Measurements from ENCODE around the gene KLHDC8A.

Gene KLHDC8A

GRCh38 chr1:205345761-205346160 is 11.0 kb downstream of the KLHDC8A start:
- DNase-seq: no peak
- TF ChIP-seq, protein P1, sequence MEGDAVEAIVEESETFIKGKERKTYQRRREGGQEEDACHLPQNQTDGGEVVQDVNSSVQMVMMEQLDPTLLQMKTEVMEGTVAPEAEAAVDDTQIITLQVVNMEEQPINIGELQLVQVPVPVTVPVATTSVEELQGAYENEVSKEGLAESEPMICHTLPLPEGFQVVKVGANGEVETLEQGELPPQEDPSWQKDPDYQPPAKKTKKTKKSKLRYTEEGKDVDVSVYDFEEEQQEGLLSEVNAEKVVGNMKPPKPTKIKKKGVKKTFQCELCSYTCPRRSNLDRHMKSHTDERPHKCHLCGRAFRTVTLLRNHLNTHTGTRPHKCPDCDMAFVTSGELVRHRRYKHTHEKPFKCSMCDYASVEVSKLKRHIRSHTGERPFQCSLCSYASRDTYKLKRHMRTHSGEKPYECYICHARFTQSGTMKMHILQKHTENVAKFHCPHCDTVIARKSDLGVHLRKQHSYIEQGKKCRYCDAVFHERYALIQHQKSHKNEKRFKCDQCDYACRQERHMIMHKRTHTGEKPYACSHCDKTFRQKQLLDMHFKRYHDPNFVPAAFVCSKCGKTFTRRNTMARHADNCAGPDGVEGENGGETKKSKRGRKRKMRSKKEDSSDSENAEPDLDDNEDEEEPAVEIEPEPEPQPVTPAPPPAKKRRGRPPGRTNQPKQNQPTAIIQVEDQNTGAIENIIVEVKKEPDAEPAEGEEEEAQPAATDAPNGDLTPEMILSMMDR (IDR thresholded peaks at IDR 0.05; ENCODE audit: low read depth, low read length, missing control alignments): no peak
- in situ Hi-C loops (cut with HindIII; ENCODE audit: low pct_ligation_motif_present, low sequenced_read_pairs): no loop called here
- Histone ChIP-seq H3K27ac (no peak overlapping the region), H3K4me3 (ENCODE audit: low read depth, low read length) (no peak overlapping the region), H3K36me3 (replicated peaks) (no peaks in the 10 kb centered on the region), H3K27me3 (replicated peaks) (peaks cover 48% of the 10 kb centered on the region)

DNA sequence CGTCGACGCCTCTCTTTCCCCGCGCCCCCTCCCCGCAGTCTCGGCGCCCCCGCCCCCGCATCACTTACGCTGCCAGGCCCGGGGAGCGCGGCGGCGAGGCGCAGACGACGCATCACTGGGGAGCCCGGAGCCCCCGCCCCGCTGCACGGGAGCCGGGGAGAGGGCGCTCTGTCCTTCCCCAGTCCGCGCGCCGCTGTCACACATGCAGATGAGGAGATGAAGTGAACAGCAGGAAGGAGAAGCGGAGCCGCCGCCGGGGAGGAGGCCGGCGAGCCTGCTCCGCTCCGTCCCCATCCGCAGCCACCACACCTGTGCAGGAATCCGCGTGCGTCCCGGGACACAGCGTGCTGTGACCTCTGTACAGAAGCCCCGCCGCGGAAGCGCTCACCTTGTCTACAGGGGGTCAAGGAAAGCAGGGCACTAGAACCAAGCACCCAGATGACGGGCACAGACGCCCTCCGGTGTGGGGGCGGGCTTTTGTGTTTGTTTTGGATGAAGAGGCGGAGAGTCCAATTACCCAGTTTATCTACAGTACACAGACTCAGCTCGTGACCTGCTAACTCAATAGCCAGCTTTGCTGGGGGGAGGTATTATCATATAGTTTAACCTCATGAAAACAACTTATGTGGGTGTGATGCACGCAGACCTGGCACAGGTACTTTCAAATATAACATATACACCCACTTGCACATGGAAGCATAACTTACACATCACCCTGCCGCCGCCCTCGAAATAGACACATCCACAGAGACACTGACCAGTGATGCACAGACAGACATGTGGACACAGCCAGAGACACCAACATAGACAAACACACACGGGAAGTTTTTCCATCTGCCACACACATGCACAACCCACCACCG is 12.4 kb downstream of the KLHDC8A start:
- in situ Hi-C loops (cut with HindIII; ENCODE audit: low pct_ligation_motif_present, low sequenced_read_pairs): no loop called here
- H3K27me3 ChIP-seq (replicated peaks): peaks cover 48% of the 10 kb centered on the region
- H3K36me3 ChIP-seq (replicated peaks): no peaks in the 10 kb centered on the region
- no peak for DNase-seq
- no peak overlapping the region for H3K27ac ChIP-seq
- peak overlapping the region; percentile 31 for H3K4me3 ChIP-seq (ENCODE audit: low read depth, low read length)
- TF ChIP-seq, protein P1 (IDR thresholded peaks at IDR 0.05; ENCODE audit: low read depth, low read length, missing control alignments): no peak

GRCh38 chr1:205343431-205344065 is 13.2 kb downstream of the KLHDC8A start:
- peak overlapping the region; percentile 27 for H3K4me3 ChIP-seq (ENCODE audit: low read depth, low read length)
- H3K27ac ChIP-seq: no peak overlapping the region
- H3K27me3 ChIP-seq (replicated peaks): peaks cover 45% of the 10 kb centered on the region
- no peaks in the 10 kb centered on the region for H3K36me3 ChIP-seq (replicated peaks)
- TF ChIP-seq, protein P1 (IDR thresholded peaks at IDR 0.05; ENCODE audit: low read depth, low read length, missing control alignments): peak; percentile 46
- DNase-seq: no peak
- in situ Hi-C loops (cut with HindIII; ENCODE audit: low pct_ligation_motif_present, low sequenced_read_pairs): no loop called here

DNA sequence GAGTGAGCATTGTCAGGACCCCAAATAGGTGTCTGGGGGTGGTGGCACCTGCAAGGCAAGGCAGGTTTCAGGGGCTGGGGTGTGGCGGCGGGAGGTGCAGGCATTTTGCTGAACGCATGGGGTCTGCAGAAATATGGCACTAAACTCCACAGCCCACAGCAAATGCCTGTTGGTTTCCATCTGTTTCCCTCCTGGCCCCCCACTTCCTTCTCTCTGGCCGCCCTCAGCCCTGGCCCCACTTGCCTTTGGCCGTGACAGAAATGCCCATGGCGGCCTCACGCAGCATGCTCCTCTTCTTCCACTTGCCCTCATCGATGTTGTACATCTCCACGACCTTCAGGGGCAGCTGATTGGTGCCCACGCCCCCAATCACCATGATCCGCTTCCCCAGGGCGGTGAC is 13.7 kb downstream of the KLHDC8A start:
- no peak overlapping the region for H3K4me3 ChIP-seq (ENCODE audit: low read depth, low read length)

GRCh38 chr1:205340676-205341075 is 16.0 kb downstream of the KLHDC8A start:
- Histone ChIP-seq H3K27ac (no peak overlapping the region), H3K27me3 (replicated peaks) (peaks cover 37% of the 10 kb centered on the region)

More for the DNA sequence above, 13.7 kb downstream of the KLHDC8A start:
- Histone ChIP-seq H3K27ac (no peak overlapping the region), H3K27me3 (replicated peaks) (peaks cover 39% of the 10 kb centered on the region), H3K36me3 (replicated peaks) (no peaks in the 10 kb centered on the region)
- in situ Hi-C loops (cut with HindIII; ENCODE audit: low pct_ligation_motif_present, low sequenced_read_pairs): no loop called here
- TF ChIP-seq, protein P1 (IDR thresholded peaks at IDR 0.05; ENCODE audit: low read depth, low read length, missing control alignments): no peak
- DNase-seq: no peak

More at GRCh38 chr1:205340676-205341075, 16.0 kb downstream of the KLHDC8A start:
- in situ Hi-C loops (cut with HindIII; ENCODE audit: low pct_ligation_motif_present, low sequenced_read_pairs): no loop called here
- H3K4me3 ChIP-seq (ENCODE audit: low read depth, low read length): no peak overlapping the region
- TF ChIP-seq, protein P1 (IDR thresholded peaks at IDR 0.05; ENCODE audit: low read depth, low read length, missing control alignments): no peak
- H3K36me3 ChIP-seq (replicated peaks): no peaks in the 10 kb centered on the region
- no peak for DNase-seq
